Activated CD4-positive, CD25-positive, alpha-beta regulatory T cell treated with anti-CD3 and anti-CD28 coated beads, Interleukin-2, amount 50 U/mL, for 16 hours (primary cell): ENCODE results near the gene TSPY10.
"Not testable (repeated sequence)": the region's sequence is repeated elsewhere in the genome, so short reads cannot be mapped to it uniquely, and the experiment has no call there.

ENCODE experiments used
- DNase-seq: peaks from one replicate; pipeline ENCODE4 v3.0.0-alpha.2; 2020; ENCODE audit warnings: low read depth, low spot score

The TSPY10 gene

GRCh38 chrY:9527580-9527979 is at the start of gene TSPY10:
Gene TSPY10 (plus strand): TSS chrY:9527880. CDS start chrY:9527926, 46 bp downstream.
- not testable (repeated sequence) for DNase-seq

- DNase-seq, result not testable (repeated sequence)
Observed at GRCh38 chrY:9486967-9487366, 40.7 kb upstream of the TSPY10 start, which contains the start of gene TSPY9. Gene TSPY9 (plus strand): TSS chrY:9487267. CDS start chrY:9487313, 46 bp downstream.

DNA sequence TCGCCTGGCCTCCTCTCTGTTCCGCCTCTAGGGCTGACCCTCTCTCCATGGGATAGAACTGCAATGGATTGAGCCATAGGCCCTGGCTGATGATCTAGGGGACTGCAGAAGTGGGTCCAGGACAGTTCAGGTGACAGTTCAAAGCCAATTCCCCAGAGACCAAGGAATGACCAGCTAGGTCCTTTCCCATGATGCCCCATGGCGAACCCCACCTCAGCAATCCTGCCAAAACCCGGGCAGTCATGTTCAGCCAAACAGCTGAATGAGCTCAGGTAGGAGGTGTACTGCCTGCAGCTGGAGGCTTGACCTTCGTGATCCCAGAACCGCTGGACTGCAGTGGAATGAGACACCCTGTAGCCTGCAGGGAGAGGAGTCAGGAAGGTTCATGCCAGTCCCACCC is 23.3 kb upstream of the TSPY10 start:
- DNase-seq, result not testable (repeated sequence)

- DNase-seq, result not testable (repeated sequence)
Observed at GRCh38 chrY:9516287-9516686, 11.4 kb upstream of the TSPY10 start.
